ENCODE measurements around the gene ZNF385A. TPM values are rescaled to one million over a fixed set of nuclear protein-coding genes. Genes with fewer than 3 reads are reported as not detected.
A peak's percentile ranks its signal among the peaks of the same experiment; 100 is the strongest.

The ZNF385A gene
- total and polyA plus RNA-seq, 4 donors, result 2.5 to 4.0 (median 2.8) TPM

DNA sequence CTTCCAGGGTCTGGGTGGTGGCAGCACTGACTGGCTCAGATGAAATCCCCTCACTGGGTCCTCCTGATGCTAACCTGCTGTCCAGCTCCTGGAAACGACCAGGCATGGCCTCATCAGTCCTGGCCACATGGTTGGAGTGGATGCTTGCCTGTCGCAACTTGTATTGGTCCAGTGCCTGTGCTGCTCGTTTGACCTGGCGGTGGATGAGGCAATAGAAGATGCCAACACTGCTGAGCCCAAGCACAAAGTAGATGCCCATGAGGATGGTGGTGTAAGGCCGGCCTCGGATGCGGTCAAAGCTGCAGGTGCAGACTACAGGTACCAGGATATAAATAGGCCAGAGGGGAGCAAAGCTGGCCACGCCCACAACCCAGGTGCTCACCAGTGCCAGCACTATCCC, 21.5 kb downstream of the ZNF385A start:
- no peak overlapping the region for H3K27ac ChIP-seq (ENCODE audit: low read depth in 1 of 2, low read length in 2 of 2)
- no peaks in the 10 kb centered on the region for H3K36me3 ChIP-seq (ENCODE audit: control insufficient read depth in 4 of 4, insufficient read depth in 3 of 4, low read depth in 1 of 4, low read length in 3 of 4)
- peaks cover 3 to 12% (median 8%) of the 10 kb centered on the region in 4 donors for H3K4me1 ChIP-seq (ENCODE audit: control insufficient read depth in 4 of 4, insufficient read depth in 4 of 4, low read length in 3 of 4)
- H3K4me3 ChIP-seq (ENCODE audit: low read depth in 1 of 3, low read length in 3 of 3), result no peak overlapping the region
- H3K27me3 ChIP-seq (ENCODE audit: control insufficient read depth in 4 of 4, insufficient read depth in 4 of 4, low read length in 3 of 4), result no peaks in the 10 kb centered on the region
- no peak for DNase-seq (ENCODE audit: low spot score)
- no peaks in the 10 kb centered on the region for H3K9me3 ChIP-seq (ENCODE audit: control insufficient read depth in 4 of 4, low read length in 3 of 4)
- H3K9ac ChIP-seq (ENCODE audit: low read depth in 1 of 2, low read length in 2 of 2), result no peak overlapping the region
- 61% methylated on average over 8 of the region's 8 CpGs for WGBS
- TF ChIP-seq FOXA2 (IDR thresholded peaks at IDR 0.05), result no peak
- TF ChIP-seq, protein P1, sequence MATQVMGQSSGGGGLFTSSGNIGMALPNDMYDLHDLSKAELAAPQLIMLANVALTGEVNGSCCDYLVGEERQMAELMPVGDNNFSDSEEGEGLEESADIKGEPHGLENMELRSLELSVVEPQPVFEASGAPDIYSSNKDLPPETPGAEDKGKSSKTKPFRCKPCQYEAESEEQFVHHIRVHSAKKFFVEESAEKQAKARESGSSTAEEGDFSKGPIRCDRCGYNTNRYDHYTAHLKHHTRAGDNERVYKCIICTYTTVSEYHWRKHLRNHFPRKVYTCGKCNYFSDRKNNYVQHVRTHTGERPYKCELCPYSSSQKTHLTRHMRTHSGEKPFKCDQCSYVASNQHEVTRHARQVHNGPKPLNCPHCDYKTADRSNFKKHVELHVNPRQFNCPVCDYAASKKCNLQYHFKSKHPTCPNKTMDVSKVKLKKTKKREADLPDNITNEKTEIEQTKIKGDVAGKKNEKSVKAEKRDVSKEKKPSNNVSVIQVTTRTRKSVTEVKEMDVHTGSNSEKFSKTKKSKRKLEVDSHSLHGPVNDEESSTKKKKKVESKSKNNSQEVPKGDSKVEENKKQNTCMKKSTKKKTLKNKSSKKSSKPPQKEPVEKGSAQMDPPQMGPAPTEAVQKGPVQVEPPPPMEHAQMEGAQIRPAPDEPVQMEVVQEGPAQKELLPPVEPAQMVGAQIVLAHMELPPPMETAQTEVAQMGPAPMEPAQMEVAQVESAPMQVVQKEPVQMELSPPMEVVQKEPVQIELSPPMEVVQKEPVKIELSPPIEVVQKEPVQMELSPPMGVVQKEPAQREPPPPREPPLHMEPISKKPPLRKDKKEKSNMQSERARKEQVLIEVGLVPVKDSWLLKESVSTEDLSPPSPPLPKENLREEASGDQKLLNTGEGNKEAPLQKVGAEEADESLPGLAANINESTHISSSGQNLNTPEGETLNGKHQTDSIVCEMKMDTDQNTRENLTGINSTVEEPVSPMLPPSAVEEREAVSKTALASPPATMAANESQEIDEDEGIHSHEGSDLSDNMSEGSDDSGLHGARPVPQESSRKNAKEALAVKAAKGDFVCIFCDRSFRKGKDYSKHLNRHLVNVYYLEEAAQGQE (IDR thresholded peaks at IDR 0.05), result peak; percentile 70
- TF ChIP-seq, protein P2, sequence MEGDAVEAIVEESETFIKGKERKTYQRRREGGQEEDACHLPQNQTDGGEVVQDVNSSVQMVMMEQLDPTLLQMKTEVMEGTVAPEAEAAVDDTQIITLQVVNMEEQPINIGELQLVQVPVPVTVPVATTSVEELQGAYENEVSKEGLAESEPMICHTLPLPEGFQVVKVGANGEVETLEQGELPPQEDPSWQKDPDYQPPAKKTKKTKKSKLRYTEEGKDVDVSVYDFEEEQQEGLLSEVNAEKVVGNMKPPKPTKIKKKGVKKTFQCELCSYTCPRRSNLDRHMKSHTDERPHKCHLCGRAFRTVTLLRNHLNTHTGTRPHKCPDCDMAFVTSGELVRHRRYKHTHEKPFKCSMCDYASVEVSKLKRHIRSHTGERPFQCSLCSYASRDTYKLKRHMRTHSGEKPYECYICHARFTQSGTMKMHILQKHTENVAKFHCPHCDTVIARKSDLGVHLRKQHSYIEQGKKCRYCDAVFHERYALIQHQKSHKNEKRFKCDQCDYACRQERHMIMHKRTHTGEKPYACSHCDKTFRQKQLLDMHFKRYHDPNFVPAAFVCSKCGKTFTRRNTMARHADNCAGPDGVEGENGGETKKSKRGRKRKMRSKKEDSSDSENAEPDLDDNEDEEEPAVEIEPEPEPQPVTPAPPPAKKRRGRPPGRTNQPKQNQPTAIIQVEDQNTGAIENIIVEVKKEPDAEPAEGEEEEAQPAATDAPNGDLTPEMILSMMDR (IDR thresholded peaks at IDR 0.05; ENCODE audit: low read depth, low read length, missing input control), result no peak

DNA sequence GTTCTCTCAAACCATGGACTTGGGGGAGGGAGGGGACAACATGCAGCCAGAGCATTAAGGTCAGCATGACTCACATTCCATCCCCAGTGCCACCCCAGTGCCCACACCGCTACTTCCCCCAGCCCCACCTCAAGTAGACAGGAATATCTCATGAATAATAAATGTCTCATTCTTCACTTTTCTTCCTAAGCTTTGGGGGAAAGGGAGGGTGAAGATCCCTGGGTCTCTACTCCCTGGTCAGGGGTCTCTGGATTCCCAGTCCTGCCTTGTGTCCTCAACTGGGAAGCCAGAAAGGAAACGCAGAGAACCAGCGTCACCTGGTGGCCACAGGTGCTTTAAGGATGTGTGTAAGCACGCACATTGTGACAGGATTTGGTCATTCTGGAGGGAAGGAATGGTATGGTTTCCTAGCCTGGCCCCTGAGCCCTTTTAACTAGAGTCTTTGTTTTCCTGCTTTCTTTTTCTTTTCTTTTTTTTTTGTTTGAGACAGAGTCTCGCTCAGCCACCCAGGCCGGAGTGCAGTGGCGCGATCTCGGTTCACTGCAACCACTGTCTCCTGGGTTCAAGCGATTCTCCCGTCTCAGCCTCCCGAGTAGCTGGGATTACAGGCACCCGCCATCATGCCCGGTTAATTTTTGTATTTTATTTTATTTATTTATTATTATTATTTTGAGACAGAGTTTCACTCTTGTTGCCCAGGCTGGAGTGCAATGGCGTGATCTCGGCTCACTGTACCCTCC, 23.6 kb downstream of the ZNF385A start:
- no peaks in the 10 kb centered on the region for H3K36me3 ChIP-seq (ENCODE audit: control insufficient read depth in 4 of 4, insufficient read depth in 3 of 4, low read depth in 1 of 4, low read length in 3 of 4)
- WGBS, result 63% methylated on average over 16 of the region's 16 CpGs
- H3K27me3 ChIP-seq (ENCODE audit: control insufficient read depth in 4 of 4, insufficient read depth in 4 of 4, low read length in 3 of 4), result no peaks in the 10 kb centered on the region
- TF ChIP-seq RAD21 (IDR thresholded peaks at IDR 0.05) (peak; percentile 96), YY1 (IDR thresholded peaks at IDR 0.05) (no peak), HNF4G (IDR thresholded peaks at IDR 0.05) (no peak), FOXA1 (IDR thresholded peaks at IDR 0.05) (no peak), JUND (IDR thresholded peaks at IDR 0.05) (no peak), RXRA (IDR thresholded peaks at IDR 0.05) (peak in 1 of 2 donors; percentile 12)
- TF ChIP-seq, protein P2 (IDR thresholded peaks at IDR 0.05; ENCODE audit: low read depth, low read length, missing input control), result peak; percentile 84
- TF ChIP-seq, protein P3, sequence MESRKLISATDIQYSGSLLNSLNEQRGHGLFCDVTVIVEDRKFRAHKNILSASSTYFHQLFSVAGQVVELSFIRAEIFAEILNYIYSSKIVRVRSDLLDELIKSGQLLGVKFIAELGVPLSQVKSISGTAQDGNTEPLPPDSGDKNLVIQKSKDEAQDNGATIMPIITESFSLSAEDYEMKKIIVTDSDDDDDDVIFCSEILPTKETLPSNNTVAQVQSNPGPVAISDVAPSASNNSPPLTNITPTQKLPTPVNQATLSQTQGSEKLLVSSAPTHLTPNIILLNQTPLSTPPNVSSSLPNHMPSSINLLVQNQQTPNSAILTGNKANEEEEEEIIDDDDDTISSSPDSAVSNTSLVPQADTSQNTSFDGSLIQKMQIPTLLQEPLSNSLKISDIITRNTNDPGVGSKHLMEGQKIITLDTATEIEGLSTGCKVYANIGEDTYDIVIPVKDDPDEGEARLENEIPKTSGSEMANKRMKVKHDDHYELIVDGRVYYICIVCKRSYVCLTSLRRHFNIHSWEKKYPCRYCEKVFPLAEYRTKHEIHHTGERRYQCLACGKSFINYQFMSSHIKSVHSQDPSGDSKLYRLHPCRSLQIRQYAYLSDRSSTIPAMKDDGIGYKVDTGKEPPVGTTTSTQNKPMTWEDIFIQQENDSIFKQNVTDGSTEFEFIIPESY (IDR thresholded peaks at IDR 0.05), result no peak
- no peak overlapping the region for H3K27ac ChIP-seq (ENCODE audit: low read depth in 1 of 2, low read length in 2 of 2)
- H3K4me1 ChIP-seq (ENCODE audit: control insufficient read depth in 4 of 4, insufficient read depth in 4 of 4, low read length in 3 of 4), result peaks cover 6 to 19% (median 10%) of the 10 kb centered on the region in 4 donors
- H3K4me3 ChIP-seq (ENCODE audit: low read depth in 1 of 3, low read length in 3 of 3), result no peak overlapping the region
- peak; percentile 83 for DNase-seq (ENCODE audit: low spot score)
- H3K9me3 ChIP-seq (ENCODE audit: control insufficient read depth in 4 of 4, low read length in 3 of 4), result no peaks in the 10 kb centered on the region
- no peak overlapping the region for H3K9ac ChIP-seq (ENCODE audit: low read depth in 1 of 2, low read length in 2 of 2)
